SK-N-SH treated with all-trans-retinoic acid at 6 μM for 48 hours (cell line): ENCODE measurements around the gene TSPAN9.

ENCODE experiments used
- ATAC-seq: fragments of 200-7000 bp; cut with Tn5 transposase; 3 replicates; pipeline ENCODE4 v1.9.1; 2020; ENCODE audit warnings: mild to moderate bottlenecking, moderate library complexity
- ARNTL ChIP-seq: fragments of 450-650 bp; formaldehyde crosslinking; IDR thresholded peaks from 2 replicates; pipeline ENCODE4 v1.5.0; 2020; ENCODE audit warnings: low read depth, mild to moderate bottlenecking, moderate library complexity, borderline replicate concordance
- BACH2 ChIP-seq: fragments of 250-450 bp; sonication (Bioruptor Pico); IDR thresholded peaks from 2 replicates; pipeline ENCODE4 v1.9.0; 2021; ENCODE audit warnings: mild to moderate bottlenecking, borderline replicate concordance
- CREB5 ChIP-seq: fragments of 250-450 bp; sonication (Bioruptor Pico); IDR thresholded peaks from 2 replicates; pipeline ENCODE4 v1.5.1; 2020; ENCODE audit warnings: low read depth, mild to moderate bottlenecking, moderate library complexity
- CSDC2 ChIP-seq: fragments of 250-450 bp; sonication (Bioruptor Pico); IDR thresholded peaks from 2 replicates; pipeline ENCODE4 v1.5.0; 2020; ENCODE audit warnings: mild to moderate bottlenecking, moderate library complexity
- CSRNP3 ChIP-seq: fragments of 250-450 bp; sonication (Bioruptor Pico); IDR thresholded peaks from 2 replicates; pipeline ENCODE4 v1.5.1; 2021; ENCODE audit warnings: mild to moderate bottlenecking, moderate library complexity
- ESRRG ChIP-seq: fragments of 250-450 bp; sonication (Bioruptor Pico); IDR thresholded peaks from 2 replicates; pipeline ENCODE4 v1.6.1; 2021; ENCODE audit warnings: mild to moderate bottlenecking
- GLIS3 ChIP-seq: fragments of 250-450 bp; sonication (Bioruptor Pico); IDR thresholded peaks from 2 replicates; pipeline ENCODE4 v1.5.0; 2020; ENCODE audit warnings: mild to moderate bottlenecking, moderate library complexity
- ISL1 ChIP-seq: fragments of 250-450 bp; sonication (Bioruptor Pico); IDR thresholded peaks from 2 replicates; pipeline ENCODE4 v2.1.2; 2022; ENCODE audit warnings: mild to moderate bottlenecking, moderate library complexity
- PATZ1 ChIP-seq: fragments of 250-450 bp; sonication (Bioruptor Pico); IDR thresholded peaks from 2 replicates; pipeline ENCODE4 v1.8.0; 2020; ENCODE audit warnings: mild to moderate bottlenecking, moderate library complexity, borderline replicate concordance
- POU6F1 ChIP-seq: fragments of 250-450 bp; sonication (Bioruptor Pico); IDR thresholded peaks from 2 replicates; pipeline ENCODE4 v1.8.0; 2021; ENCODE audit warnings: low read depth, mild to moderate bottlenecking, moderate library complexity, borderline replicate concordance
- PPARA ChIP-seq: fragments of 250-450 bp; sonication (Bioruptor Pico); IDR thresholded peaks from 2 replicates; pipeline ENCODE4 v1.5.0; 2020; ENCODE audit warnings: mild to moderate bottlenecking, borderline replicate concordance
- RARB ChIP-seq: fragments of 250-450 bp; sonication (Bioruptor Pico); IDR thresholded peaks from 2 replicates; pipeline ENCODE4 v1.8.0; 2021; ENCODE audit warnings: mild to moderate bottlenecking, moderate library complexity
- SNAI2 ChIP-seq: fragments of 250-450 bp; sonication (Bioruptor Pico); IDR thresholded peaks from 2 replicates; pipeline ENCODE4 v1.5.0; 2020; ENCODE audit warnings: mild to moderate bottlenecking, moderate library complexity
- TCF4 ChIP-seq: fragments of 250-450 bp; sonication (Bioruptor Pico); IDR thresholded peaks from 2 replicates; pipeline ENCODE4 v1.8.0; 2021; ENCODE audit warnings: mild to moderate bottlenecking, moderate library complexity, borderline replicate concordance
- TOX ChIP-seq: fragments of 250-450 bp; sonication (Bioruptor Pico); IDR thresholded peaks from 2 replicates; pipeline ENCODE4 v1.8.0; 2021; ENCODE audit warnings: mild to moderate bottlenecking, moderate library complexity, borderline replicate concordance
- TSHZ2 ChIP-seq: fragments of 250-450 bp; sonication (Bioruptor Pico); IDR thresholded peaks from 2 replicates; pipeline ENCODE4 v1.5.0; 2020; ENCODE audit warnings: mild to moderate bottlenecking, moderate library complexity
- ZC3H10 ChIP-seq: fragments of 250-450 bp; sonication (Bioruptor Pico); IDR thresholded peaks from 2 replicates; pipeline ENCODE4 v1.5.1; 2021; ENCODE audit warnings: mild to moderate bottlenecking, moderate library complexity
- ZFP3 ChIP-seq: fragments of 250-450 bp; sonication (Bioruptor Pico); IDR thresholded peaks from 2 replicates; pipeline ENCODE4 v1.5.0; 2020; ENCODE audit warnings: mild to moderate bottlenecking, moderate library complexity
- ZFP30 ChIP-seq: fragments of 450-650 bp; formaldehyde crosslinking; IDR thresholded peaks from 2 replicates; pipeline ENCODE4 v1.5.0; 2022; ENCODE audit warnings: mild to moderate bottlenecking, moderate library complexity
- ZNF70 ChIP-seq: fragments of 450-650 bp; formaldehyde crosslinking; IDR thresholded peaks from 2 replicates; pipeline ENCODE4 v1.5.0; 2020; ENCODE audit warnings: mild to moderate bottlenecking, moderate library complexity
- ZNF8 ChIP-seq: fragments of 450-650 bp; formaldehyde crosslinking; IDR thresholded peaks from 2 replicates; pipeline ENCODE4 v1.5.0; 2020; ENCODE audit warnings: mild to moderate bottlenecking, moderate library complexity

Gene TSPAN9

GRCh38 chr12:3222306-3222705 lies 145.1 kb downstream of the TSPAN9 start:
- no peak for ATAC-seq
- TF ChIP-seq BACH2 (no peak), ESRRG (no peak), ZC3H10 (CRISPR knock-in tag) (no peak), CSRNP3 (CRISPR knock-in tag) (no peak), CSDC2 (CRISPR knock-in tag) (no peak), SNAI2 (CRISPR knock-in tag) (no peak), PATZ1 (CRISPR knock-in tag) (no peak)

GRCh38 chr12:3222979-3223378 lies 145.8 kb downstream of the TSPAN9 start:
- no peak for ATAC-seq
- no peak for TF ChIP-seq TCF4

- ATAC-seq: no peak; the same call in 2 of the 3 replicates
- TF ChIP-seq CREB5 (CRISPR knock-in tag) (no peak), PPARA (CRISPR knock-in tag) (no peak), SNAI2 (CRISPR knock-in tag) (no peak), ZNF8 (CRISPR knock-in tag) (no peak)
Observed at GRCh38 chr12:3223601-3224529, 146.7 kb downstream of the TSPAN9 start.

- TF ChIP-seq TOX (CRISPR knock-in tag) (no peak), ZC3H10 (CRISPR knock-in tag) (no peak), ARNTL (no peak), ZFP30 (no peak), ZNF8 (CRISPR knock-in tag) (no peak), PATZ1 (CRISPR knock-in tag) (no peak), TCF4 (no peak), ESRRG (no peak), ZNF70 (CRISPR knock-in tag) (no peak), ZFP3 (CRISPR knock-in tag) (no peak), TSHZ2 (no peak), CSRNP3 (CRISPR knock-in tag) (no peak), BACH2 (no peak), ISL1 (CRISPR knock-in tag) (no peak), PPARA (CRISPR knock-in tag) (no peak), RARB (CRISPR knock-in tag) (no peak), GLIS3 (CRISPR knock-in tag) (no peak), POU6F1 (CRISPR knock-in tag) (no peak)
- ATAC-seq: no peak
Observed at GRCh38 chr12:3224530-3224903, 147.3 kb downstream of the TSPAN9 start.
